T-helper 1 cell (primary cell): ENCODE results near the gene SLC7A4.
"Not testable (repeated sequence)": the region's sequence is repeated elsewhere in the genome, so short reads cannot be mapped to it uniquely, and the experiment has no call there.

Experiments used
- DNase-seq, 5 donors: peaks; one replicate each; pipeline ENCODE4 v3.0.0-alpha.2; 2012 to 2020

SLC7A4 gene

GRCh38 chr22:21039158-21039557 lies 6.8 kb upstream of the SLC7A4 start:
- DNase-seq: not testable (repeated sequence)

- DNase-seq: no peak
Measured at GRCh38 chr22:21038405-21038804, 6.0 kb upstream of the SLC7A4 start.

- DNase-seq: no peak
Measured at GRCh38 chr22:21034989-21035388, 2.6 kb upstream of the SLC7A4 start.

GRCh38 chr22:21033895-21034294 lies 1.5 kb upstream of the SLC7A4 start:
- DNase-seq: no peak

GRCh38 chr22:21032868-21033688 lies 717 bp upstream of the SLC7A4 start:
- DNase-seq: no peak

- DNase-seq: no peak
Measured at GRCh38 chr22:21031545-21032036, 770 bp downstream of the SLC7A4 start.

GRCh38 chr22:21030621-21031544 lies 1.5 kb downstream of the SLC7A4 start:
- no peak for DNase-seq

GRCh38 chr22:21030032-21030431 lies 2.3 kb downstream of the SLC7A4 start:
- no peak for DNase-seq

GRCh38 chr22:21029486-21030025 lies 2.8 kb downstream of the SLC7A4 start:
- DNase-seq: no peak

- no peak for DNase-seq
Measured at GRCh38 chr22:21028277-21029251, 3.8 kb downstream of the SLC7A4 start.

GRCh38 chr22:21026783-21027692 lies 5.3 kb downstream of the SLC7A4 start:
- DNase-seq: no peak

- no peak for DNase-seq
Measured at GRCh38 chr22:21025763-21026755, 6.3 kb downstream of the SLC7A4 start.

GRCh38 chr22:21025266-21025665 lies 7.1 kb downstream of the SLC7A4 start:
- no peak for DNase-seq

GRCh38 chr22:21022955-21023614 lies 9.3 kb downstream of the SLC7A4 start:
- no peak for DNase-seq

GRCh38 chr22:21022507-21022906 lies 9.9 kb downstream of the SLC7A4 start:
- DNase-seq: no peak

- DNase-seq: no peak
Measured at GRCh38 chr22:21020802-21021429, 11.4 kb downstream of the SLC7A4 start.

GRCh38 chr22:21018314-21018713 lies 14.0 kb downstream of the SLC7A4 start:
- no peak for DNase-seq

- DNase-seq: no peak
Measured at GRCh38 chr22:21016644-21017420, 15.5 kb downstream of the SLC7A4 start.
